Measurements from ENCODE around the gene OBSCN.
A peak's percentile ranks its signal among the peaks of the same experiment; 100 is the strongest.

OBSCN gene

GRCh38 chr1:228358039-228358763 lies 150.4 kb downstream of the OBSCN start:
- DNase-seq (ENCODE audit: low spot score): peak; percentile 36

GRCh38 chr1:228358764-228359612 lies 151.1 kb downstream of the OBSCN start:
- no peak for DNase-seq (ENCODE audit: low spot score)

- DNase-seq (ENCODE audit: low spot score): no peak
These were observed 152.0 kb downstream of the OBSCN start for GRCh38 chr1:228359613-228360532.

- DNase-seq (ENCODE audit: low spot score): no peak
These were observed 152.9 kb downstream of the OBSCN start for GRCh38 chr1:228360533-228361313.

GRCh38 chr1:228361314-228362140 lies 153.7 kb downstream of the OBSCN start:
- no peak for DNase-seq (ENCODE audit: low spot score)

- DNase-seq (ENCODE audit: low spot score): no peak
These were observed 154.5 kb downstream of the OBSCN start for GRCh38 chr1:228362141-228362883.

- no peak for DNase-seq (ENCODE audit: low spot score)
These were observed 155.1 kb downstream of the OBSCN start for GRCh38 chr1:228362884-228363450.

GRCh38 chr1:228363686-228364067 lies 155.8 kb downstream of the OBSCN start:
- DNase-seq (ENCODE audit: low spot score): no peak

GRCh38 chr1:228364068-228364705 lies 156.3 kb downstream of the OBSCN start:
- no peak for DNase-seq (ENCODE audit: low spot score)

- DNase-seq (ENCODE audit: low spot score): no peak
These were observed 156.9 kb downstream of the OBSCN start for GRCh38 chr1:228364706-228365213.

GRCh38 chr1:228365271-228366061 lies 157.6 kb downstream of the OBSCN start:
- DNase-seq (ENCODE audit: low spot score): no peak

GRCh38 chr1:228366062-228366865 lies 158.4 kb downstream of the OBSCN start:
- DNase-seq (ENCODE audit: low spot score): no peak

GRCh38 chr1:228366866-228367741 lies 159.3 kb downstream of the OBSCN start:
- DNase-seq (ENCODE audit: low spot score): no peak

GRCh38 chr1:228367798-228368791 lies 160.3 kb downstream of the OBSCN start:
- no peak for DNase-seq (ENCODE audit: low spot score)

Data from RKO (cell line).